H1 (cell line): ENCODE measurements around the gene TLE5. TPM values are rescaled to one million over a fixed set of nuclear protein-coding genes. Genes with fewer than 3 reads are reported as not detected.

Experiments used
- CREB1 ChIP-seq: IDR thresholded peaks from 2 replicates; pipeline ENCODE4 v1.6.1; 2012; ENCODE audit warnings: inconsistent platforms
- EP300 ChIP-seq, 2 experiments: IDR thresholded peaks; 1 replicate in 1 of 2; 2 replicates in 1 of 2; pipeline ENCODE4 v1.6.1; 2011 to 2012; ENCODE audit warnings: low read depth in 2 of 2, low read length in 2 of 2, mild to moderate bottlenecking in 2 of 2, borderline replicate concordance in 1 of 2, inconsistent platforms in 1 of 2, moderate library complexity in 1 of 2
- SAP30 ChIP-seq: fragments of 300-600 bp; sonication (generic); IDR thresholded peaks from 2 replicates; pipeline ENCODE4 v1.7.1; 2012; ENCODE audit warnings: low read length, moderate library complexity, mild to moderate bottlenecking, inconsistent platforms; ENCODE audit not compliant: insufficient read depth, insufficient replicate concordance
- SIX5 ChIP-seq: IDR thresholded peaks from 2 replicates; pipeline ENCODE4 v1.6.1; 2011; ENCODE audit warnings: mild to moderate bottlenecking, low read depth, low read length
- SP1 ChIP-seq: IDR thresholded peaks from 2 replicates; pipeline ENCODE4 v1.6.1; 2011; ENCODE audit warnings: low read depth, low read length
- TBP ChIP-seq: IDR thresholded peaks from 2 replicates; pipeline ENCODE4 v1.6.1; 2011; ENCODE audit warnings: low read depth, low read length, improper control_type of control experiment
- polyA plus RNA-seq, 7 experiments: library from polyadenylated mRNA; depleted of rRNA in 3 of 7; stranded (reverse) in 5 of 7; unstranded in 2 of 7; fragments of >200 nt in 5 of 7; fragments of 200-250 nt in 2 of 7; gene quantifications; 1 replicate in 5 of 7; 2 replicates in 1 of 7; 4 replicates in 1 of 7; pipeline versions ENCODE4 v1.2.1 to v1.2.3, GENCODE V29; 2011 to 2013; ENCODE audit warnings: missing spikeins in 2 of 7, mixed read lengths in 2 of 7
- total RNA-seq: library from RNA; stranded (reverse); fragmentation: NEBNext Ultra II Directional; extraction: Animal tissue kit (Norgen Biotek cat#: 25700); gene quantifications from 2 replicates; pipeline ENCODE4 v1.2.1, GENCODE V29; 2021
- TF ChIP-seq, protein P1 (sequence below), 3 experiments: IDR thresholded peaks; 1 replicate in 2 of 3; 2 replicates in 1 of 3; pipeline versions ENCODE4 v1.5.1 to v1.6.1; 2011; ENCODE audit warnings: low read length in 3 of 3, mild to moderate bottlenecking in 3 of 3, inconsistent platforms in 2 of 3, low read depth in 1 of 3, moderate library complexity in 1 of 3; ENCODE audit not compliant: insufficient read depth in 1 of 3; ENCODE audit errors: control extremely low read depth in 1 of 3
- TF ChIP-seq, protein P2 (sequence below): IDR thresholded peaks from 2 replicates; pipeline ENCODE4 v1.6.1; 2012; ENCODE audit warnings: inconsistent platforms

The TLE5 gene
- total and polyA plus RNA-seq, 2 of the 8 experiments (the other 6 are each of a cell fraction or from before 2014, with no cell fraction given): 187 to 285 TPM

GRCh38 chr19:3036119-3036976, 25.9 kb downstream of the TLE5 start (continued):
- TF ChIP-seq, protein P1, sequence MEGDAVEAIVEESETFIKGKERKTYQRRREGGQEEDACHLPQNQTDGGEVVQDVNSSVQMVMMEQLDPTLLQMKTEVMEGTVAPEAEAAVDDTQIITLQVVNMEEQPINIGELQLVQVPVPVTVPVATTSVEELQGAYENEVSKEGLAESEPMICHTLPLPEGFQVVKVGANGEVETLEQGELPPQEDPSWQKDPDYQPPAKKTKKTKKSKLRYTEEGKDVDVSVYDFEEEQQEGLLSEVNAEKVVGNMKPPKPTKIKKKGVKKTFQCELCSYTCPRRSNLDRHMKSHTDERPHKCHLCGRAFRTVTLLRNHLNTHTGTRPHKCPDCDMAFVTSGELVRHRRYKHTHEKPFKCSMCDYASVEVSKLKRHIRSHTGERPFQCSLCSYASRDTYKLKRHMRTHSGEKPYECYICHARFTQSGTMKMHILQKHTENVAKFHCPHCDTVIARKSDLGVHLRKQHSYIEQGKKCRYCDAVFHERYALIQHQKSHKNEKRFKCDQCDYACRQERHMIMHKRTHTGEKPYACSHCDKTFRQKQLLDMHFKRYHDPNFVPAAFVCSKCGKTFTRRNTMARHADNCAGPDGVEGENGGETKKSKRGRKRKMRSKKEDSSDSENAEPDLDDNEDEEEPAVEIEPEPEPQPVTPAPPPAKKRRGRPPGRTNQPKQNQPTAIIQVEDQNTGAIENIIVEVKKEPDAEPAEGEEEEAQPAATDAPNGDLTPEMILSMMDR (IDR thresholded peaks at IDR 0.05; ENCODE audit: control extremely low read depth in 1 of 3, insufficient read depth in 1 of 3, low read depth in 1 of 3, low read length in 3 of 3): peak; percentile 5 to 34 (median 22); a peak in 3 of 4 replicates
- TF ChIP-seq, protein P2, sequence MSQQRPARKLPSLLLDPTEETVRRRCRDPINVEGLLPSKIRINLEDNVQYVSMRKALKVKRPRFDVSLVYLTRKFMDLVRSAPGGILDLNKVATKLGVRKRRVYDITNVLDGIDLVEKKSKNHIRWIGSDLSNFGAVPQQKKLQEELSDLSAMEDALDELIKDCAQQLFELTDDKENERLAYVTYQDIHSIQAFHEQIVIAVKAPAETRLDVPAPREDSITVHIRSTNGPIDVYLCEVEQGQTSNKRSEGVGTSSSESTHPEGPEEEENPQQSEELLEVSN: peak; percentile 30; the same call in 1 of the 2 replicates
- TF ChIP-seq SAP30 (no peak), CREB1 (no peak; the same call in 1 of the 2 replicates), TBP (peak; percentile 96), SP1 (peak; percentile 78; the same call in 1 of the 2 replicates), EP300 (IDR thresholded peaks at IDR 0.05; ENCODE audit: borderline replicate concordance in 1 of 2, low read depth in 2 of 2, low read length in 2 of 2) (0 out of 3 replicates have a peak, but pooled peaks of 1 of the 2 experiments have one; percentile 15), SIX5 (peak; percentile 79)
